Endothelial cell of umbilical vein (primary cell): ENCODE measurements around the gene DDX10. TPM values are rescaled to one million over a fixed set of nuclear protein-coding genes. Genes with fewer than 3 reads are reported as not detected.

Source experiments
- BruUV-seq: library from RNA; stranded (reverse); fragments of 400-500 nt; replicated peaks from 2 replicates; lab custom pipeline; 2021; lab: Mats Ljungman, UMichigan
- CTCF ChIA-PET: fragments of 300-600, 350-600 bp; sonication (Branson Sonifier 250); formaldehyde crosslinking; loops from one replicate; lab custom pipeline; 2021; ENCODE audit warnings: antibody characterized with exemption, inconsistent platforms; lab: Charles Lee
- POLR2A ChIA-PET: fragments of 300-600, 350-600 bp; sonication (Branson Sonifier 250); formaldehyde crosslinking; loops from one replicate; lab custom pipeline; 2021; ENCODE audit warnings: antibody characterized with exemption, inconsistent platforms; lab: Charles Lee
- DNase-seq: peaks from one replicate; pipeline ENCODE4 v3.0.0-alpha.2; 2011; ENCODE audit warnings: low read depth, low spot score
- FAIRE-seq: peaks from 2 replicates; lab custom pipeline; 2011; peaks lifted over from hg19 to GRCh38; lab: Jason Lieb, UNC
- H2AFZ ChIP-seq: 2 replicates; pipeline ENCODE4 v1.6.0; 2012; ENCODE audit warnings: low read depth, low read length, control low read depth, inconsistent platforms
- H3K27ac ChIP-seq: 2 replicates; pipeline ENCODE4 v1.5.1; 2011; ENCODE audit warnings: low read depth, mild to moderate bottlenecking, control low read depth, low read length, moderate library complexity; ENCODE audit not compliant: insufficient read depth
- H3K27me3 ChIP-seq, 2 experiments: 2 replicates each; pipeline versions ENCODE4 v1.6.0 to v1.6.1; 2011; ENCODE audit warnings: low read length in 2 of 2, mixed read lengths in 1 of 2; ENCODE audit not compliant: control insufficient read depth in 2 of 2, insufficient read depth in 2 of 2
- H3K36me3 ChIP-seq, 2 experiments: 2 replicates in 1 of 2; 3 replicates in 1 of 2; pipeline ENCODE4 v1.5.1; 2011; ENCODE audit warnings: low read length in 2 of 2, mild to moderate bottlenecking in 1 of 2, moderate library complexity in 1 of 2; ENCODE audit not compliant: control insufficient read depth in 2 of 2, insufficient read depth in 2 of 2; ENCODE audit errors: extremely low read depth in 1 of 2
- H3K4me1 ChIP-seq: 3 replicates; pipeline ENCODE4 v1.5.1; 2011; ENCODE audit warnings: mild to moderate bottlenecking, low read length; ENCODE audit not compliant: control insufficient read depth, insufficient read depth; ENCODE audit errors: extremely low read depth
- H3K4me2 ChIP-seq: 2 replicates; pipeline ENCODE4 v1.6.1; 2011; ENCODE audit warnings: low read length, control low read depth, mixed read lengths; ENCODE audit not compliant: insufficient read depth
- H3K4me3 ChIP-seq, 3 experiments: fragments of 200-600 bp in 1 of 3; sonication (generic), shearing (Covaris generic) in 1 of 3; replicated peaks in 1 of 3; 2 replicates each; pipeline ENCODE4 v1.5.1; 2011 to 2016; ENCODE audit warnings: control low read depth in 3 of 3, low read length in 3 of 3, mild to moderate bottlenecking in 2 of 3, inconsistent platforms in 1 of 3, low read depth in 1 of 3, moderate library complexity in 1 of 3; ENCODE audit not compliant: insufficient read depth in 1 of 3
- H3K79me2 ChIP-seq: 2 replicates; pipeline ENCODE4 v1.6.0; 2012; ENCODE audit warnings: low read length, inconsistent platforms; ENCODE audit not compliant: control insufficient read depth, insufficient read depth
- H3K9ac ChIP-seq: replicated peaks from 2 replicates; pipeline ENCODE3; 2011; ENCODE audit warnings: low read length, control low read depth; ENCODE audit not compliant: insufficient read depth; ENCODE audit errors: extremely low read depth
- H3K9me1 ChIP-seq: replicated peaks from 3 replicates; pipeline ENCODE4 v1.6.0; 2011; ENCODE audit warnings: mild to moderate bottlenecking, low read length; ENCODE audit not compliant: control insufficient read depth, insufficient read depth; ENCODE audit errors: extremely low read depth
- H3K9me3 ChIP-seq: replicated peaks from 2 replicates; pipeline ENCODE4 v1.5.1; 2012; ENCODE audit warnings: low read length, inconsistent platforms; ENCODE audit not compliant: control insufficient read depth, insufficient read depth
- H4K20me1 ChIP-seq: replicated peaks from 2 replicates; pipeline ENCODE3; 2011; ENCODE audit warnings: mild to moderate bottlenecking, low read length; ENCODE audit not compliant: control insufficient read depth, insufficient read depth; ENCODE audit errors: extremely low read depth
- CTCF ChIP-seq, 2 donors: IDR thresholded peaks; 1 replicate in 1 of 2; 2 replicates in 1 of 2; pipeline ENCODE4 v1.5.1; 2011; ENCODE audit warnings: low read length in 2 of 2, mild to moderate bottlenecking in 2 of 2, moderate library complexity in 2 of 2, control low read depth in 1 of 2, inconsistent platforms in 1 of 2, low read depth in 1 of 2; ENCODE audit not compliant: insufficient read depth in 1 of 2; ENCODE audit errors: extremely low read depth in 1 of 2
- EZH2 ChIP-seq: IDR thresholded peaks from 2 replicates; pipeline ENCODE4 v1.6.1; 2012; ENCODE audit warnings: borderline replicate concordance, low read depth, mild to moderate bottlenecking, moderate library complexity, low read length, inconsistent platforms; ENCODE audit not compliant: severe bottlenecking
- FOS ChIP-seq: IDR thresholded peaks from 2 replicates; pipeline ENCODE4 v1.6.1; 2011; ENCODE audit warnings: mild to moderate bottlenecking, low read length, moderate library complexity, borderline replicate concordance; ENCODE audit not compliant: insufficient read depth
- GATA2 ChIP-seq: IDR thresholded peaks from 2 replicates; pipeline ENCODE4 v1.7.0; 2011; ENCODE audit warnings: low read depth, mild to moderate bottlenecking, moderate library complexity, mixed read lengths, low read length; ENCODE audit not compliant: insufficient read length, insufficient read depth
- JUN ChIP-seq: IDR thresholded peaks from 2 replicates; pipeline ENCODE4 v1.6.1; 2011; ENCODE audit warnings: borderline replicate concordance, low read depth; ENCODE audit not compliant: insufficient read length, insufficient read depth
- MYC ChIP-seq: IDR thresholded peaks from one replicate; pipeline ENCODE4 v1.6.1; 2011; ENCODE audit warnings: mild to moderate bottlenecking, low read depth, low read length
- POLR2A ChIP-seq: IDR thresholded peaks from 2 replicates; pipeline ENCODE4 v1.6.1; 2012; ENCODE audit warnings: low read depth, mild to moderate bottlenecking, control low read depth, low read length
- POLR2AphosphoS5 ChIP-seq: IDR thresholded peaks from 2 replicates; pipeline ENCODE4 v1.6.1; 2012; ENCODE audit warnings: low read depth, mild to moderate bottlenecking, control low read depth, low read length, moderate library complexity; ENCODE audit not compliant: insufficient read depth
- dilution Hi-C: fragments of 300-500 bp; cut with MboI; formaldehyde crosslinking; loops from one replicate; pipeline ENCODE4 v1.15.0; 2019; ENCODE audit warnings: low sequenced_read_pairs; ENCODE audit not compliant: extremely low pct_ligation_motif_present
- intact Hi-C: fragments of 100-400 bp; cut with micrococcal nuclease; formaldehyde crosslinking; loops from one replicate; pipeline ENCODE4 v1.10.0; 2022
- polyA plus RNA-seq, 4 experiments: library from polyadenylated mRNA; depleted of rRNA in 3 of 4; stranded (reverse) in 3 of 4; unstranded in 1 of 4; fragments of >200 nt; gene quantifications; 2 replicates each; pipeline versions ENCODE4 v1.2.1 to v1.2.3, GENCODE V29; 2011 to 2012; ENCODE audit warnings: missing spikeins in 1 of 4
- total RNA-seq: library from RNA; stranded (reverse); gene quantifications from 2 replicates; pipeline ENCODE4 v1.2.3, GENCODE V29; 2021
- TF ChIP-seq, protein P1 (sequence below): IDR thresholded peaks from 2 replicates; pipeline ENCODE4 v1.6.1; 2011; ENCODE audit not compliant: insufficient read depth, insufficient read length

Gene DDX10
- total and polyA plus RNA-seq, 2 donors (not counting 3 experiments of a cell fraction or from before 2014, with no cell fraction given): 29.8 to 35.2 TPM

- Histone ChIP-seq H3K4me2 (no peak overlapping the region), H3K36me3 (no peaks in the 10 kb centered on the region), H3K9me1 (no peaks in the 10 kb centered on the region), H3K9me3 (no peaks in the 10 kb centered on the region), H3K27me3 (no peaks in the 10 kb centered on the region), H2AFZ (no peak overlapping the region), H3K9ac (no peak overlapping the region), H3K79me2 (peaks cover 3% of the 10 kb centered on the region), H3K4me3 (no peak overlapping the region), H4K20me1 (no peaks in the 10 kb centered on the region), H3K27ac (no peak overlapping the region), H3K4me1 (no peaks in the 10 kb centered on the region)
- TF ChIP-seq JUN (no peak), EZH2 (no peak), GATA2 (no peak), POLR2A (no peak), POLR2AphosphoS5 (no peak), MYC (no peak), FOS (no peak), CTCF (IDR thresholded peaks at IDR 0.05; ENCODE audit: extremely low read depth in 1 of 2, insufficient read depth in 1 of 2, low read depth in 1 of 2, low read length in 2 of 2) (no peak)
- TF ChIP-seq, protein P1, sequence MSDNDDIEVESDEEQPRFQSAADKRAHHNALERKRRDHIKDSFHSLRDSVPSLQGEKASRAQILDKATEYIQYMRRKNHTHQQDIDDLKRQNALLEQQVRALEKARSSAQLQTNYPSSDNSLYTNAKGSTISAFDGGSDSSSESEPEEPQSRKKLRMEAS: no peak
- CTCF ChIA-PET: no interaction called here
- DNase-seq: no peak
- FAIRE-seq: no peak
- dilution Hi-C loops: no loop called here
- intact Hi-C loops: no loop called here
- POLR2A ChIA-PET: no interaction called here
- BruUV-seq: no TSS peak
These were observed 140.2 kb downstream of the DDX10 start for GRCh38 chr11:108805030-108805429.
